Daoy (cell line): Measurements from ENCODE around the gene SH2D3A. TPM values are rescaled to one million over a fixed set of nuclear protein-coding genes. Genes with fewer than 3 reads are reported as not detected.

Experiments used
- DNase-seq: peaks from one replicate; pipeline ENCODE4 v3.0.0-alpha.2; 2015; ENCODE audit warnings: low read depth
- total RNA-seq: library from RNA; depleted of rRNA; stranded (reverse); fragments of >200 nt; shearing (Covaris generic); gene quantifications from 2 replicates; pipeline ENCODE4 v1.2.3, GENCODE V29; 2014; rRNA removed

Gene SH2D3A
- total RNA-seq, 1 experiment from 2014 or later, result 1.8 TPM

DNA sequence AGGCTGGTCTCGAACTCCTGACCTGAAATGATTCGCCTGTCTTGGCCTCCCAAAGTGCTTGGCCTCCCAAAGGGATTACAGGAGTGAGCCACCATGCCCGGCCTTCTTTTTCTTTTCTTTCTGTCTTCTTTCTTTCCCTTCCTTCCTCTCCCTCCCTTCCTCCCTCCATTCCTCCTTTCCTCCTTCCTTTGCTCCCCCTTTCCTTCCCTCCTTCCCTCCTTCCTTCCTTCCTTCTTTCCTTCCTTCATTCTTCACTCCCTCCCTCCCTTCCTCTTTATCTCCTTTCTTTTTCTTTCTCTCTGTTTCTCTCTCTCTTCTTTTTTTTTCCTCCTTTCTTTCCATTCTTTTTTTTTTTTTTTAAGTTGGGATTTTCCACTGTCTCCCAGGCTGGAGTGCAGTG, 58.9 kb downstream of the SH2D3A start:
- DNase-seq, result no peak

DNA sequence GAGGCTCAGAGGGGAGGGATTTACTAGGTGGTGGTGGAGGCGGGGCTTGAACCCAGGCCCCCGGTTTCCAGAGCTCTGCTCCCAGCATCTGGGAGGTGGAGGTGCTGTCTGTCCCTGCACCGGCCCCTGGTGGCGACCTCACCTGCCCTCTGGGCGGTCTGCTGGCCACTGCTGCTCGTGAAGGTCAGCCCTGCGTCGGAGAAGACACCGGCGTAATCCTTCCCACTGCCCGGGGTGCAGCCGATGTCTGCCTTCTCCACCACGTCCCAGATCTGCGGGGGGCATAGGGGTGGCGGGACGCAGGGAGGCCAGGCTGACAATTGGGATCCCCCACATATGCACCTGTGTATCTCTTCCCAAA, 59.6 kb downstream of the SH2D3A start:
- no peak for DNase-seq

GRCh38 chr19:6707011-6707657, 60.1 kb downstream of the SH2D3A start:
- DNase-seq, result no peak

GRCh38 chr19:6706633-6706958, 60.6 kb downstream of the SH2D3A start:
- no peak for DNase-seq

- no peak for DNase-seq
These were observed 61.2 kb downstream of the SH2D3A start for GRCh38 chr19:6705931-6706632.

Other genes starting within 250 kb of the SH2D3A start
- gene TNFSF9, start 236.4 kb downstream of the SH2D3A start, total RNA-seq, result 12.0 and 13.8 TPM in 2 replicates
- gene CD70, start 176.3 kb downstream of the SH2D3A start, total RNA-seq, result 62.8 and 65.4 TPM in 2 replicates
- 0.33 TPM in 1 of 2 replicates, not detected in the other for gene TNFSF14, start 97.3 kb downstream of the SH2D3A start, total RNA-seq
- gene C3, start 46.8 kb downstream of the SH2D3A start, total RNA-seq, result 7.9 and 10.2 TPM in 2 replicates
- 26.3 and 35.7 TPM in 2 replicates for gene GPR108, start 29.9 kb downstream of the SH2D3A start, total RNA-seq
- gene TRIP10, start 27.8 kb downstream of the SH2D3A start, total RNA-seq, result 39.6 and 53.9 TPM in 2 replicates
- 0.40 and 1.7 TPM in 2 replicates for gene VAV1, start 5.3 kb upstream of the SH2D3A start, total RNA-seq
- gene ADGRE1, start 120.1 kb upstream of the SH2D3A start, total RNA-seq, result 11.5 and 15.8 TPM in 2 replicates